Measurements from ENCODE around the gene NFKBIE. TPM values are rescaled to one million over a fixed set of nuclear protein-coding genes. Genes with fewer than 3 reads are reported as not detected.

Gene NFKBIE
- total and polyA plus RNA-seq, 2 of the 13 experiments (the other 11 are each of a cell fraction or from before 2014, with no cell fraction given): 6.7 to 14.5 TPM

DNA sequence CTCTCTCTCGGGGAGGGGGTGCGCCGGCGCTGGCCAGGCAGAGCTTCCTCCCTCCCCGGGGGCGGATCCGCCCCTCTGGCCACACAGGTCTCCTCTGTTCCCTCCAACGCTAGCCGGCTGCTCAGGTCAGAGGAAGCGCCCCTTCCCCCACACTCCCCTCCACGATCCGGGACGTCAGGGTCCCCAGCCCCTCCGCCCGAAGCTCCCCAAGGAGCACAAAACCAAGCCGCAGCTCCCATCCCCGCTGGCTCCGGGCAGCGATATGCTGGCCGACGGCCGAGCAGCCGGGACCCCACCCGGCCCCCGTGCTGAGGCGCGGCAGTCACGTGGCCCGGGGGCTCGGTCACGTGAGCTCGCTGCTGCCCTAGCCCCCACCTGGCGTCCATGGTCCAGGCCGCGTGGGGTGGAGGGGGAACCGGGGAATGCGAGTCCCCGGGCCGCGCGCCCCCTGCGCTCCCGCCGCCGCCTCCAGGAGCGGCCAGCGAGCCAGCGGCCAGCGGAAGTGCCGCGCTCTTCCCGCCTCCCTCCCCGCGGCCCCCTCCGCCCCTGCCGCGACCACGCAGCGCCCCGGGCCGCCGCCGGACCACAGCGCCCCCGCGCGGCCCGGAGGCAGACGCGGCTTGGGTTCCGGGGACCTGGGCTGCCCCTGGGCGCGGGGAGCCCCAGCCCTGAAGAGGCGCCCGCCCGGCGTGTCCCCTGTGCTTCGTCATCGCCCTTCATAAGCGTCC is 8.2 kb downstream of the NFKBIE start, which contains the start of gene SLC35B2 (continued):
- TF ChIP-seq, protein P1, sequence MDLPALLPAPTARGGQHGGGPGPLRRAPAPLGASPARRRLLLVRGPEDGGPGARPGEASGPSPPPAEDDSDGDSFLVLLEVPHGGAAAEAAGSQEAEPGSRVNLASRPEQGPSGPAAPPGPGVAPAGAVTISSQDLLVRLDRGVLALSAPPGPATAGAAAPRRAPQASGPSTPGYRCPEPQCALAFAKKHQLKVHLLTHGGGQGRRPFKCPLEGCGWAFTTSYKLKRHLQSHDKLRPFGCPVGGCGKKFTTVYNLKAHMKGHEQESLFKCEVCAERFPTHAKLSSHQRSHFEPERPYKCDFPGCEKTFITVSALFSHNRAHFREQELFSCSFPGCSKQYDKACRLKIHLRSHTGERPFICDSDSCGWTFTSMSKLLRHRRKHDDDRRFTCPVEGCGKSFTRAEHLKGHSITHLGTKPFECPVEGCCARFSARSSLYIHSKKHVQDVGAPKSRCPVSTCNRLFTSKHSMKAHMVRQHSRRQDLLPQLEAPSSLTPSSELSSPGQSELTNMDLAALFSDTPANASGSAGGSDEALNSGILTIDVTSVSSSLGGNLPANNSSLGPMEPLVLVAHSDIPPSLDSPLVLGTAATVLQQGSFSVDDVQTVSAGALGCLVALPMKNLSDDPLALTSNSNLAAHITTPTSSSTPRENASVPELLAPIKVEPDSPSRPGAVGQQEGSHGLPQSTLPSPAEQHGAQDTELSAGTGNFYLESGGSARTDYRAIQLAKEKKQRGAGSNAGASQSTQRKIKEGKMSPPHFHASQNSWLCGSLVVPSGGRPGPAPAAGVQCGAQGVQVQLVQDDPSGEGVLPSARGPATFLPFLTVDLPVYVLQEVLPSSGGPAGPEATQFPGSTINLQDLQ (CRISPR knock-in tag; IDR thresholded peaks at IDR 0.05): no peak
- TF ChIP-seq, protein P2, sequence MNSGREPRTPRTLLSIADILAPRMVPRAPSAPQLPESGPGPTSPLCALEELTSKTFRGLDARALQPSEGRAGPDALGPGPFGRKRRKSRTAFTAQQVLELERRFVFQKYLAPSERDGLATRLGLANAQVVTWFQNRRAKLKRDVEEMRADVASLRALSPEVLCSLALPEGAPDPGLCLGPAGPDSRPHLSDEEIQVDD (CRISPR knock-in tag; IDR thresholded peaks at IDR 0.05; ENCODE audit: borderline replicate concordance): no peak
- TF ChIP-seq, protein P3, sequence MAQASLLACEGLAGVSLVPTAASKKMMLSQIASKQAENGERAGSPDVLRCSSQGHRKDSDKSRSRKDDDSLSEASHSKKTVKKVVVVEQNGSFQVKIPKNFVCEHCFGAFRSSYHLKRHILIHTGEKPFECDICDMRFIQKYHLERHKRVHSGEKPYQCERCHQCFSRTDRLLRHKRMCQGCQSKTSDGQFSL (CRISPR knock-in tag; IDR thresholded peaks at IDR 0.05): peak; percentile 94; the same call in 1 of the 2 replicates
- TF ChIP-seq, protein P4, sequence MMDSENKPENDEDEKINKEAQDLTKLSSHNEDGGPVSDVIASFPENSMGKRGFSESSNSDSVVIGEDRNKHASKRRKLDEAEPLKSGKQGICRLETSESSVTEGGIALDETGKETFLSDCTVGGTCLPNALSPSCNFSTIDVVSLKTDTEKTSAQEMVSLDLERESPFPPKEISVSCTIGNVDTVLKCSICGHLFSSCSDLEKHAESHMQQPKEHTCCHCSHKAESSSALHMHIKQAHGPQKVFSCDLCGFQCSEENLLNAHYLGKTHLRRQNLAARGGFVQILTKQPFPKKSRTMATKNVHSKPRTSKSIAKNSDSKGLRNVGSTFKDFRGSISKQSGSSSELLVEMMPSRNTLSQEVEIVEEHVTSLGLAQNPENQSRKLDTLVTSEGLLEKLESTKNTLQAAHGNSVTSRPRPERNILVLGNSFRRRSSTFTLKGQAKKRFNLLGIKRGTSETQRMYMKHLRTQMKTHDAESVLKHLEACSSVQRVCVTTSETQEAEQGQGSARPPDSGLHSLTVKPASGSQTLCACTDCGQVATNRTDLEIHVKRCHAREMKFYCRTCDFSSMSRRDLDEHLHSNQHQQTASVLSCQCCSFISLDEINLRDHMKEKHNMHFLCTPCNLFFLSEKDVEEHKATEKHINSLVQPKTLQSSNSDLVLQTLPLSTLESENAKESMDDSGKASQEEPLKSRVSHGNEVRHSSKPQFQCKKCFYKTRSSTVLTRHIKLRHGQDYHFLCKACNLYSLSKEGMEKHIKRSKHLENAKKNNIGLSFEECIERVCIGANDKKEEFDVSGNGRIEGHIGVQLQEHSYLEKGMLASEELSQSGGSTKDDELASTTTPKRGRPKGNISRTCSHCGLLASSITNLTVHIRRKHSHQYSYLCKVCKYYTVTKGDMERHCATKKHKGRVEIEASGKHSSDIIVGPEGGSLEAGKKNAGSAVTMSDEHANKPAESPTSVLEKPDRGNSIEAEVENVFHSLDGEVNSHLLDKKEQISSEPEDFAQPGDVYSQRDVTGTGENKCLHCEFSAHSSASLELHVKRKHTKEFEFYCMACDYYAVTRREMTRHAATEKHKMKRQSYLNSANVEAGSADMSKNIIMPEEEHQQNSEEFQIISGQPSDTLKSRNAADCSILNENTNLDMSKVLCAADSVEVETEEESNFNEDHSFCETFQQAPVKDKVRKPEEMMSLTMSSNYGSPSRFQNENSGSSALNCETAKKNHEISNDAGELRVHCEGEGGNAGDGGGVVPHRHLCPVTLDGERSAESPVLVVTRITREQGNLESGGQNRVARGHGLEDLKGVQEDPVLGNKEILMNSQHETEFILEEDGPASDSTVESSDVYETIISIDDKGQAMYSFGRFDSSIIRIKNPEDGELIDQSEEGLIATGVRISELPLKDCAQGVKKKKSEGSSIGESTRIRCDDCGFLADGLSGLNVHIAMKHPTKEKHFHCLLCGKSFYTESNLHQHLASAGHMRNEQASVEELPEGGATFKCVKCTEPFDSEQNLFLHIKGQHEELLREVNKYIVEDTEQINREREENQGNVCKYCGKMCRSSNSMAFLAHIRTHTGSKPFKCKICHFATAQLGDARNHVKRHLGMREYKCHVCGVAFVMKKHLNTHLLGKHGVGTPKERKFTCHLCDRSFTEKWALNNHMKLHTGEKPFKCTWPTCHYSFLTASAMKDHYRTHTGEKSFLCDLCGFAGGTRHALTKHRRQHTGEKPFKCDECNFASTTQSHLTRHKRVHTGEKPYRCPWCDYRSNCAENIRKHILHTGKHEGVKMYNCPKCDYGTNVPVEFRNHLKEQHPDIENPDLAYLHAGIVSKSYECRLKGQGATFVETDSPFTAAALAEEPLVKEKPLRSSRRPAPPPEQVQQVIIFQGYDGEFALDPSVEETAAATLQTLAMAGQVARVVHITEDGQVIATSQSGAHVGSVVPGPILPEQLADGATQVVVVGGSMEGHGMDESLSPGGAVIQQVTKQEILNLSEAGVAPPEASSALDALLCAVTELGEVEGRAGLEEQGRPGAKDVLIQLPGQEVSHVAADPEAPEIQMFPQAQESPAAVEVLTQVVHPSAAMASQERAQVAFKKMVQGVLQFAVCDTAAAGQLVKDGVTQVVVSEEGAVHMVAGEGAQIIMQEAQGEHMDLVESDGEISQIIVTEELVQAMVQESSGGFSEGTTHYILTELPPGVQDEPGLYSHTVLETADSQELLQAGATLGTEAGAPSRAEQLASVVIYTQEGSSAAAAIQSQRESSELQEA (CRISPR knock-in tag; IDR thresholded peaks at IDR 0.05; ENCODE audit: not compliant biosample characterization): no peak
- TF ChIP-seq DR1 (CRISPR knock-in tag; IDR thresholded peaks at IDR 0.05): peak; percentile 79; the same call in 1 of the 2 replicates

Measured in HepG2 (cell line).